PC-3 (cell line): Measurements from ENCODE around the gene S100A3. TPM values are rescaled to one million over a fixed set of nuclear protein-coding genes. Genes with fewer than 3 reads are reported as not detected.

Source experiments
- ATAC-seq: fragments of 200-7000 bp; cut with Tn5 transposase; 2 replicates; pipeline ENCODE4 v1.9.1; 2020; ENCODE audit warnings: mild to moderate bottlenecking, moderate library complexity
- BruUV-seq: library from RNA; stranded (reverse); fragments of 400-500 nt; replicated peaks from 2 replicates; lab custom pipeline; 2021; lab: Mats Ljungman, UMichigan
- CTCF ChIA-PET: fragments of 300-600 bp; sonication (Branson Sonifier 250); formaldehyde crosslinking; loops from one replicate; lab custom pipeline; 2022; ENCODE audit warnings: antibody characterized with exemption; lab: Charles Lee
- POLR2A ChIA-PET: fragments of 300-600 bp; sonication (Branson Sonifier 250); formaldehyde crosslinking; loops from one replicate; lab custom pipeline; 2022; ENCODE audit warnings: antibody characterized with exemption; ENCODE audit not compliant: unreplicated experiment; lab: Charles Lee
- DNase-seq: peaks from one replicate; pipeline ENCODE4 v3.0.0-alpha.2; 2015
- H2AFZ ChIP-seq: fragments of 300-600 bp; sonication (generic); 2 replicates; pipeline ENCODE4 v1.6.0; 2016; ENCODE audit warnings: antibody characterized with exemption, low read length
- H3F3A ChIP-seq: fragments of 300-600 bp; sonication (generic); one replicate; pipeline ENCODE4 v1.6.0; 2017; ENCODE audit warnings: antibody characterized with exemption, low read length, control low read depth, mild to moderate bottlenecking; ENCODE audit not compliant: unreplicated experiment
- H3K27ac ChIP-seq: fragments of 300-600 bp; sonication (generic); 2 replicates; pipeline ENCODE4 v1.5.1; 2016; ENCODE audit warnings: mild to moderate bottlenecking, low read length
- H3K27me3 ChIP-seq: fragments of 300-600 bp; sonication (generic); 2 replicates; pipeline ENCODE4 v1.6.1; 2016; ENCODE audit warnings: low read length, mixed read lengths
- H3K36me3 ChIP-seq: fragments of 300-600 bp; sonication (generic); 2 replicates; pipeline ENCODE4 v1.6.1; 2016; ENCODE audit warnings: low read depth, mixed run types, low read length, mixed read lengths
- H3K4me1 ChIP-seq: fragments of 300-600 bp; sonication (generic); 2 replicates; pipeline ENCODE4 v1.5.1; 2016; ENCODE audit warnings: low read length; ENCODE audit not compliant: insufficient read depth
- H3K4me2 ChIP-seq: fragments of 300-600 bp; sonication (generic); 2 replicates; pipeline ENCODE4 v1.6.0; 2016; ENCODE audit warnings: low read length
- H3K4me3 ChIP-seq: fragments of 300-600 bp; sonication (generic); 2 replicates; pipeline ENCODE4 v1.5.1; 2016; ENCODE audit warnings: mild to moderate bottlenecking, low read length, mixed read lengths
- H3K79me2 ChIP-seq: fragments of 300-600 bp; sonication (generic); 2 replicates; pipeline ENCODE4 v1.6.1; 2017; ENCODE audit warnings: low read length, mixed read lengths
- H3K9ac ChIP-seq: fragments of 300-600 bp; sonication (generic); 2 replicates; pipeline ENCODE4 v1.6.0; 2016; ENCODE audit warnings: mild to moderate bottlenecking, low read length
- H3K9me2 ChIP-seq: fragments of 300-600 bp; sonication (generic); replicated peaks from 2 replicates; pipeline ENCODE4 v1.6.1; 2016; ENCODE audit warnings: mixed run types, low read length, mixed read lengths
- H3K9me3 ChIP-seq: fragments of 300-600 bp; sonication (generic); 2 replicates; pipeline ENCODE4 v1.6.1; 2016; ENCODE audit warnings: low read length, mixed read lengths
- H4K20me1 ChIP-seq: fragments of 300-600 bp; sonication (generic); 2 replicates; pipeline ENCODE4 v1.6.1; 2016; ENCODE audit warnings: low read length, mixed read lengths
- CTCF ChIP-seq: fragments of 300-600 bp; sonication (generic); conservative IDR thresholded peaks from 2 replicates; pipeline ENCODE4 v1.5.1; 2017; ENCODE audit warnings: antibody characterized with exemption, low read depth, mild to moderate bottlenecking, low read length
- EZH2 ChIP-seq: fragments of 300-600 bp; sonication (generic); IDR thresholded peaks from one replicate; pipeline ENCODE4 v1.6.1; 2017; ENCODE audit warnings: antibody characterized with exemption, mild to moderate bottlenecking, low read length; ENCODE audit not compliant: unreplicated experiment
- EZH2phosphoT487 ChIP-seq: fragments of 300-600 bp; sonication (generic); IDR thresholded peaks from 2 replicates; pipeline ENCODE4 v1.6.1; 2018; ENCODE audit warnings: mild to moderate bottlenecking, antibody characterized with exemption, low read length, borderline replicate concordance
- intact Hi-C: fragments of 100-400 bp; cut with micrococcal nuclease; formaldehyde crosslinking; loops from 2 replicates; pipeline ENCODE4 v1.9.0; 2023
- total RNA-seq: library from RNA; depleted of rRNA; stranded (reverse); fragments of >200 nt; gene quantifications from 2 replicates; pipeline ENCODE4 v1.2.3, GENCODE V29; 2014

The S100A3 gene
- total RNA-seq, 1 experiment from 2014 or later, result 4.6 TPM

GRCh38 chr1:153578490-153578889, 29.4 kb upstream of the S100A3 start:
- H4K20me1 ChIP-seq, result no peaks in the 10 kb centered on the region
- DNase-seq (no peak), ATAC-seq (0 out of 2 replicates have a peak, but pooled peaks have one; percentile 18)
- no peak overlapping the region for H3K27ac ChIP-seq
- no peak for TF ChIP-seq CTCF
- TF ChIP-seq EZH2phosphoT487, result no peak
- TF ChIP-seq EZH2, result no peak
- H3K9ac ChIP-seq, result no peak overlapping the region
- no TSS peak for BruUV-seq
- H3K9me3 ChIP-seq, result no peaks in the 10 kb centered on the region
- H3K36me3 ChIP-seq, result no peaks in the 10 kb centered on the region
- H3K9me2 ChIP-seq, result no peaks in the 10 kb centered on the region
- intact Hi-C loops, result no loop called here
- ChIA-PET CTCF (no interaction called here), POLR2A (no interaction called here)
- H3K79me2 ChIP-seq, result no peaks in the 10 kb centered on the region
- no peaks in the 10 kb centered on the region for H3F3A ChIP-seq
- no peak overlapping the region for H3K4me2 ChIP-seq
- H2AFZ ChIP-seq, result no peak overlapping the region
- no peaks in the 10 kb centered on the region for H3K27me3 ChIP-seq
- peaks cover 6% of the 10 kb centered on the region for H3K4me1 ChIP-seq
- no peak overlapping the region for H3K4me3 ChIP-seq

GRCh38 chr1:153577624-153578051, 28.6 kb upstream of the S100A3 start:
- no peak overlapping the region for H3K4me2 ChIP-seq
- no TSS peak for BruUV-seq
- no peak overlapping the region for H3K27ac ChIP-seq

More at GRCh38 chr1:153577624-153578051, 28.6 kb upstream of the S100A3 start:
- peak; percentile 16; the same call in 1 of the 2 replicates for ATAC-seq
- DNase-seq, result no peak
- Histone ChIP-seq H3K9me2 (no peaks in the 10 kb centered on the region), H3K27me3 (no peaks in the 10 kb centered on the region), H3K36me3 (no peaks in the 10 kb centered on the region), H4K20me1 (no peaks in the 10 kb centered on the region), H3K9ac (no peak overlapping the region), H2AFZ (no peak overlapping the region), H3K4me3 (no peak overlapping the region), H3F3A (no peaks in the 10 kb centered on the region), H3K9me3 (no peaks in the 10 kb centered on the region), H3K79me2 (no peaks in the 10 kb centered on the region), H3K4me1 (peaks cover 14% of the 10 kb centered on the region)
- ChIA-PET CTCF (interaction anchor here (1.2 kb wide), 1 partner anchor 35 kb away, joined by 4 read pairs; the partner anchor contains the start of gene S100A16), POLR2A (interaction anchor here (0.6 to 0.8 kb wide), 2 partner anchors 35 to 47 kb away, joined by 4 read pairs; partner anchors contain the start of gene S100A16)
- no peak for TF ChIP-seq EZH2phosphoT487
- TF ChIP-seq EZH2, result no peak
- no peak for TF ChIP-seq CTCF
- intact Hi-C loops, result no loop called here
